Fibroblast of mammary gland (primary cell): ENCODE measurements around the gene NUMBL.
"Not testable (repeated sequence)": the region's sequence is repeated elsewhere in the genome, so short reads cannot be mapped to it uniquely, and the experiment has no call there.

Source experiments
- DNase-seq: peaks from one replicate; pipeline ENCODE4 v3.0.0-alpha.2; 2010; ENCODE audit warnings: low read depth
- H3K4me3 ChIP-seq: 2 replicates; pipeline ENCODE4 v1.5.1; 2011; ENCODE audit warnings: low read depth, mild to moderate bottlenecking, low read length, moderate library complexity; ENCODE audit not compliant: control insufficient read depth
- CTCF ChIP-seq: conservative IDR thresholded peaks from 2 replicates; pipeline ENCODE4 v1.5.1; 2011; ENCODE audit warnings: low read depth, low read length, inconsistent platforms; ENCODE audit not compliant: control insufficient read depth, insufficient read depth

NUMBL gene

GRCh38 chr19:40630571-40631160 is 59.8 kb downstream of the NUMBL start:
- no peak overlapping the region for H3K4me3 ChIP-seq
- TF ChIP-seq CTCF, result no peak
- DNase-seq, result no peak

- no peak for TF ChIP-seq CTCF
- DNase-seq, result no peak
Measured at GRCh38 chr19:40629346-40629745, 61.1 kb downstream of the NUMBL start.

GRCh38 chr19:40627486-40628279 is 62.8 kb downstream of the NUMBL start:
- DNase-seq, result no peak
- TF ChIP-seq CTCF, result no peak
- H3K4me3 ChIP-seq, result no peak overlapping the region

More at GRCh38 chr19:40629346-40629745, 61.1 kb downstream of the NUMBL start:
- no peak overlapping the region for H3K4me3 ChIP-seq

GRCh38 chr19:40626918-40627317 is 63.5 kb downstream of the NUMBL start:
- TF ChIP-seq CTCF, result no peak
- no peak overlapping the region for H3K4me3 ChIP-seq
- DNase-seq, result no peak

GRCh38 chr19:40625406-40626120 is 64.9 kb downstream of the NUMBL start:
- no peak for TF ChIP-seq CTCF

GRCh38 chr19:40624369-40625153 is 65.9 kb downstream of the NUMBL start:
- not testable (repeated sequence) for H3K4me3 ChIP-seq, DNase-seq

More at GRCh38 chr19:40625406-40626120, 64.9 kb downstream of the NUMBL start:
- no peak for DNase-seq
- H3K4me3 ChIP-seq, result no peak overlapping the region
